ENCODE measurements around the gene BAIAP2L1. TPM values are rescaled to one million over a fixed set of nuclear protein-coding genes. Genes with fewer than 3 reads are reported as not detected.
"Not testable (repeated sequence)": the region's sequence is repeated elsewhere in the genome, so short reads cannot be mapped to it uniquely, and the experiment has no call there.

Gene BAIAP2L1
- total RNA-seq, 1 donor from 2014 or later = 20.6 TPM

- peak; percentile 25 for TF ChIP-seq CTCF (IDR thresholded peaks at IDR 0.05; ENCODE audit: unreplicated experiment)
- no peaks in the 10 kb centered on the region for H3K4me1 Mint-ChIP-seq (ENCODE audit: unreplicated experiment)
- no peaks in the 10 kb centered on the region for H3K36me3 Mint-ChIP-seq (ENCODE audit: low read depth, unreplicated experiment)
- H3K27ac Mint-ChIP-seq (ENCODE audit: unreplicated experiment) = no peak overlapping the region
- no peak overlapping the region for H3K4me3 Mint-ChIP-seq (ENCODE audit: unreplicated experiment)
- peaks cover under 1% of the 10 kb centered on the region for H3K27me3 Mint-ChIP-seq (ENCODE audit: unreplicated experiment)
- DNase-seq (ENCODE audit: low spot score) = no peak
- H3K9me3 Mint-ChIP-seq (ENCODE audit: unreplicated experiment) = no peaks in the 10 kb centered on the region
Measured at GRCh38 chr7:98418271-98418635, 17.4 kb upstream of the BAIAP2L1 start.

- H3K4me1 Mint-ChIP-seq (ENCODE audit: unreplicated experiment); H3K27ac Mint-ChIP-seq (ENCODE audit: unreplicated experiment); H3K27me3 Mint-ChIP-seq (ENCODE audit: unreplicated experiment); H3K4me3 Mint-ChIP-seq (ENCODE audit: unreplicated experiment); DNase-seq (ENCODE audit: low spot score); H3K36me3 Mint-ChIP-seq (ENCODE audit: low read depth, unreplicated experiment); H3K9me3 Mint-ChIP-seq (ENCODE audit: unreplicated experiment): not testable (repeated sequence)
- TF ChIP-seq CTCF (IDR thresholded peaks at IDR 0.05; ENCODE audit: unreplicated experiment) = peak; percentile 36
Measured at GRCh38 chr7:98417604-98418270, 16.8 kb upstream of the BAIAP2L1 start.

GRCh38 chr7:98414205-98414900 lies 13.5 kb upstream of the BAIAP2L1 start:
- Mint-ChIP-seq H3K36me3 (ENCODE audit: low read depth, unreplicated experiment) (no peaks in the 10 kb centered on the region), H3K27ac (ENCODE audit: unreplicated experiment) (no peak overlapping the region), H3K9me3 (ENCODE audit: unreplicated experiment) (no peaks in the 10 kb centered on the region), H3K4me1 (ENCODE audit: unreplicated experiment) (no peaks in the 10 kb centered on the region), H3K27me3 (ENCODE audit: unreplicated experiment) (no peaks in the 10 kb centered on the region), H3K4me3 (ENCODE audit: unreplicated experiment) (no peak overlapping the region)
- TF ChIP-seq CTCF (IDR thresholded peaks at IDR 0.05; ENCODE audit: unreplicated experiment) = no peak
- DNase-seq (ENCODE audit: low spot score) = no peak

- H3K36me3 Mint-ChIP-seq (ENCODE audit: low read depth, unreplicated experiment); H3K27ac Mint-ChIP-seq (ENCODE audit: unreplicated experiment); H3K4me1 Mint-ChIP-seq (ENCODE audit: unreplicated experiment); H3K27me3 Mint-ChIP-seq (ENCODE audit: unreplicated experiment); H3K9me3 Mint-ChIP-seq (ENCODE audit: unreplicated experiment); DNase-seq (ENCODE audit: low spot score); H3K4me3 Mint-ChIP-seq (ENCODE audit: unreplicated experiment): not testable (repeated sequence)
Measured at GRCh38 chr7:98413655-98414054, 12.8 kb upstream of the BAIAP2L1 start.

GRCh38 chr7:98409843-98410242 lies 9.0 kb upstream of the BAIAP2L1 start:
- no peaks in the 10 kb centered on the region for H3K9me3 Mint-ChIP-seq (ENCODE audit: unreplicated experiment)
- no peaks in the 10 kb centered on the region for H3K36me3 Mint-ChIP-seq (ENCODE audit: low read depth, unreplicated experiment)
- no peak for DNase-seq (ENCODE audit: low spot score)
- H3K27me3 Mint-ChIP-seq (ENCODE audit: unreplicated experiment) = no peaks in the 10 kb centered on the region
- TF ChIP-seq CTCF (IDR thresholded peaks at IDR 0.05; ENCODE audit: unreplicated experiment) = no peak
- H3K27ac Mint-ChIP-seq (ENCODE audit: unreplicated experiment) = no peak overlapping the region
- H3K4me1 Mint-ChIP-seq (ENCODE audit: unreplicated experiment) = no peaks in the 10 kb centered on the region
- H3K4me3 Mint-ChIP-seq (ENCODE audit: unreplicated experiment) = no peak overlapping the region

GRCh38 chr7:98408146-98408545 lies 7.3 kb upstream of the BAIAP2L1 start:
- H3K27ac Mint-ChIP-seq (ENCODE audit: unreplicated experiment); H3K4me3 Mint-ChIP-seq (ENCODE audit: unreplicated experiment); H3K9me3 Mint-ChIP-seq (ENCODE audit: unreplicated experiment); H3K27me3 Mint-ChIP-seq (ENCODE audit: unreplicated experiment); H3K4me1 Mint-ChIP-seq (ENCODE audit: unreplicated experiment); H3K36me3 Mint-ChIP-seq (ENCODE audit: low read depth, unreplicated experiment); DNase-seq (ENCODE audit: low spot score): not testable (repeated sequence)
